Measurements from ENCODE around the gene NEMP1. TPM values are rescaled to one million over a fixed set of nuclear protein-coding genes. Genes with fewer than 3 reads are reported as not detected.

The NEMP1 gene
- total RNA-seq, 1 experiment from 2014 or later = 36.6 TPM

DNA sequence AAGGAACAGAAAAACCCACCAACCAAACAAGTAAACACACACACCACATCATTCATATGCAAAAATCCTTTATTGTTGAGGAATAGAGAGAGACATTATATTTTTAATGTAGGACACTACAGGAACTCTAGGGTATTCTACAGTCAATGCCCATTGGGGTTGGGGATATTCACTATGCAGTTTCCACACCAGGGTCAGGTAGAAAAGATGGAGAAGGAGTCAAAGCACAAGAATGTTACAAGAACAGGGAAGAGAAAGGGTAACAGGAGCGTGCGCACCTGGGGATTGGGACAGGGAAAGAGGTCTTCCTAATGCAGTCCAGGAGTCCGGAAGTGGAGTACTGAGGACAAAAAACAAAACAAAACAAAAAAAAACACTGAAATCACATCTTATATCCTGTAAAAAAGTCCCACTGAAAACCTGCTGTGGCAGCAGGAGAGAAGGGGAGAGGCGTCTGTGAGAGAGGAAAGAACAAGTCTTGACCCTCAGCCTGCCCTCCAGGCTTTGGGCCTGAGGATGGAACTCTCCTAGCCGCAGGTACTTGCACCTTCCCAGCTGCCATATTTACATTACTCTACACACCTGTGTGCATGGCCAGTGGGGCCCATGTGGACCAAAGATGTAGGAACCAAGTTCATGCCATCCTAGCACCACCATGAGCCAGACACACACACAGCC lies 68.5 kb downstream of the NEMP1 start:
- POLR2A ChIA-PET (ENCODE audit: unreplicated experiment) = no interaction called here
- intact Hi-C loops (cut with micrococcal nuclease; ENCODE audit: unreplicated experiment) = loop anchor here (2.0 to 10.0 kb wide), 4 partner anchors 173 to 893 kb away; partner anchors contain the start of genes BAZ2A, RPL41 and ZC3H10

DNA sequence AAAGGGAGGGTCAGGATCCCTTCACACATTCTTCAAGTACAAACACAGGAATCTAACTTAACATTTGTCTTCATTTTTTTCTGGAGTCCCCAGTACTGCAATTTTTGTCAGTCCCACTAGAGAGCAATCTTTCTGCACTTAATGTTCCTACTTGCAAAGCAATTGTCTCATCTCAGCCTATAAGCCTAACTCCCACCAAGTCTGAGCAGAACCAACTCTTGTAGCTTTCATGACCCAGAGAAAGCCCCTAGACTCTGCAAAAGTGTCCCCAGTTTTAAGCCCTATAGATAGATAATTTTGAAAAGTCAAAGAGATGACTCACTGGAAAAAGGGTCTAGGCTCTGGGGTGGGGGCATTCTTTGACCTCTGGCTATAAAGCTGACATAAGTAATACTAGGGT lies 70.4 kb downstream of the NEMP1 start:
- peaks cover 16% of the 10 kb centered on the region; the same call in 1 of the 2 replicates for H3K27me3 ChIP-seq (ENCODE audit: insufficient read depth, low read depth)
- H3K79me2 ChIP-seq (ENCODE audit: low read depth) = peaks cover 16% of the 10 kb centered on the region
- TF ChIP-seq, protein P1, sequence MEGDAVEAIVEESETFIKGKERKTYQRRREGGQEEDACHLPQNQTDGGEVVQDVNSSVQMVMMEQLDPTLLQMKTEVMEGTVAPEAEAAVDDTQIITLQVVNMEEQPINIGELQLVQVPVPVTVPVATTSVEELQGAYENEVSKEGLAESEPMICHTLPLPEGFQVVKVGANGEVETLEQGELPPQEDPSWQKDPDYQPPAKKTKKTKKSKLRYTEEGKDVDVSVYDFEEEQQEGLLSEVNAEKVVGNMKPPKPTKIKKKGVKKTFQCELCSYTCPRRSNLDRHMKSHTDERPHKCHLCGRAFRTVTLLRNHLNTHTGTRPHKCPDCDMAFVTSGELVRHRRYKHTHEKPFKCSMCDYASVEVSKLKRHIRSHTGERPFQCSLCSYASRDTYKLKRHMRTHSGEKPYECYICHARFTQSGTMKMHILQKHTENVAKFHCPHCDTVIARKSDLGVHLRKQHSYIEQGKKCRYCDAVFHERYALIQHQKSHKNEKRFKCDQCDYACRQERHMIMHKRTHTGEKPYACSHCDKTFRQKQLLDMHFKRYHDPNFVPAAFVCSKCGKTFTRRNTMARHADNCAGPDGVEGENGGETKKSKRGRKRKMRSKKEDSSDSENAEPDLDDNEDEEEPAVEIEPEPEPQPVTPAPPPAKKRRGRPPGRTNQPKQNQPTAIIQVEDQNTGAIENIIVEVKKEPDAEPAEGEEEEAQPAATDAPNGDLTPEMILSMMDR (conservative IDR thresholded peaks at IDR 0.05) = peak; percentile 75
- TF ChIP-seq EZH2 (IDR thresholded peaks at IDR 0.05; ENCODE audit: low read depth) = no peak
- BruUV-seq (replicated peaks) = no TSS peak
- H3K4me3 ChIP-seq = no peak overlapping the region
- POLR2A ChIA-PET (ENCODE audit: unreplicated experiment) = no interaction called here
- H3K4me1 ChIP-seq (replicated peaks; ENCODE audit: insufficient read depth) = peaks cover 11% of the 10 kb centered on the region
- no peak overlapping the region for H3K27ac ChIP-seq
- CTCF ChIA-PET = interaction anchor here (0.6 kb wide), 1 partner anchor 13 kb away, joined by 16 read pairs; no protein-coding TSS in a partner anchor
- H3K4me2 ChIP-seq = no peak overlapping the region
- no peaks in the 10 kb centered on the region for H3K36me3 ChIP-seq (ENCODE audit: low read depth)
- H2AFZ ChIP-seq = no peak overlapping the region
- intact Hi-C loops (cut with micrococcal nuclease; ENCODE audit: unreplicated experiment) = loop anchor here (1.0 to 10.0 kb wide), 7 partner anchors 53 to 891 kb away; partner anchors contain the start of genes BAZ2A, RPL41 and ZC3H10
- H4K20me1 ChIP-seq (ENCODE audit: insufficient read depth) = no peaks in the 10 kb centered on the region
- H3K9me3 ChIP-seq (ENCODE audit: insufficient read depth, low read depth) = no peaks in the 10 kb centered on the region
- DNase-seq = peak in 1 of 2 experiments; percentile 51
- no peaks in the 10 kb centered on the region; the same call in 1 of the 2 replicates for H3F3A ChIP-seq (ENCODE audit: insufficient read depth, low read depth)
- H3K9me2 ChIP-seq (ENCODE audit: insufficient read depth) = no peaks in the 10 kb centered on the region

More for the DNA sequence above, 68.5 kb downstream of the NEMP1 start:
- no peaks in the 10 kb centered on the region for H3K9me2 ChIP-seq (ENCODE audit: insufficient read depth)
- H4K20me1 ChIP-seq (ENCODE audit: insufficient read depth) = no peaks in the 10 kb centered on the region
- peaks cover 35% of the 10 kb centered on the region for H3K27me3 ChIP-seq (ENCODE audit: insufficient read depth, low read depth)
- TF ChIP-seq EZH2 (IDR thresholded peaks at IDR 0.05; ENCODE audit: low read depth) = no peak
- TF ChIP-seq, protein P1 (conservative IDR thresholded peaks at IDR 0.05) = no peak
- CTCF ChIA-PET = no interaction called here
- H3K27ac ChIP-seq = no peak overlapping the region
- no peak overlapping the region for H2AFZ ChIP-seq
- no TSS peak for BruUV-seq (replicated peaks)
- H3F3A ChIP-seq (ENCODE audit: insufficient read depth, low read depth) = no peaks in the 10 kb centered on the region; the same call in 1 of the 2 replicates
- H3K36me3 ChIP-seq (ENCODE audit: low read depth) = no peaks in the 10 kb centered on the region
- no peak for DNase-seq
- H3K4me2 ChIP-seq = no peak overlapping the region
- H3K79me2 ChIP-seq (ENCODE audit: low read depth) = peaks cover 10% of the 10 kb centered on the region
- peaks cover 9% of the 10 kb centered on the region for H3K4me1 ChIP-seq (replicated peaks; ENCODE audit: insufficient read depth)
- no peak overlapping the region for H3K4me3 ChIP-seq
- no peaks in the 10 kb centered on the region for H3K9me3 ChIP-seq (ENCODE audit: insufficient read depth, low read depth)

GRCh38 chr12:57006809-57007475 lies 71.6 kb downstream of the NEMP1 start:
- 0 out of 2 replicates have a peak, but pooled peaks cover 8% of the 10 kb centered on the region for H3K36me3 ChIP-seq (ENCODE audit: low read depth)
- intact Hi-C loops (cut with micrococcal nuclease; ENCODE audit: unreplicated experiment) = loop anchor here (1.0 to 10.0 kb wide), 4 partner anchors 171 to 890 kb away; partner anchors contain the start of genes BAZ2A, RPL41 and ZC3H10
- CTCF ChIA-PET = interaction anchor here (0.6 to 0.7 kb wide), 3 partner anchors 244 to 584 kb away, joined by 4 to 17 read pairs (median 5); partner anchors contain the start of genes HSD17B6 and PIP4K2C
- H3K9me2 ChIP-seq (ENCODE audit: insufficient read depth) = no peaks in the 10 kb centered on the region
- TF ChIP-seq, protein P1 (conservative IDR thresholded peaks at IDR 0.05) = no peak; the same call in 1 of the 2 replicates
- TF ChIP-seq EZH2 (IDR thresholded peaks at IDR 0.05; ENCODE audit: low read depth) = no peak
- peak overlapping the region; percentile 58; the same call in 1 of the 2 replicates for H2AFZ ChIP-seq
- POLR2A ChIA-PET (ENCODE audit: unreplicated experiment) = interaction anchor here (0.5 kb wide), 1 partner anchor 72 kb away, joined by 4 read pairs; no protein-coding TSS in a partner anchor
- H3K79me2 ChIP-seq (ENCODE audit: low read depth) = peaks cover 18% of the 10 kb centered on the region
- H3K4me1 ChIP-seq (replicated peaks; ENCODE audit: insufficient read depth) = peaks cover 11% of the 10 kb centered on the region
- H3K4me3 ChIP-seq = peak overlapping the region; percentile 50; the same call in 1 of the 2 replicates
- no peaks in the 10 kb centered on the region for H3K9me3 ChIP-seq (ENCODE audit: insufficient read depth, low read depth)
- 0 out of 2 replicates have a peak, but pooled peaks cover 6% of the 10 kb centered on the region for H3K27me3 ChIP-seq (ENCODE audit: insufficient read depth, low read depth)
- H3K4me2 ChIP-seq = peak overlapping the region; percentile 73
- 0 out of 2 replicates have a peak, but pooled peaks cover 3% of the 10 kb centered on the region for H4K20me1 ChIP-seq (ENCODE audit: insufficient read depth)
- no TSS peak for BruUV-seq (replicated peaks)
- no peak for DNase-seq
- no peaks in the 10 kb centered on the region; the same call in 1 of the 2 replicates for H3F3A ChIP-seq (ENCODE audit: insufficient read depth, low read depth)
- no peak overlapping the region for H3K27ac ChIP-seq

All from PC-9 (cell line).